ENCODE results near the gene UBLCP1. TPM values are rescaled to one million over a fixed set of nuclear protein-coding genes. Genes with fewer than 3 reads are reported as not detected.

UBLCP1 gene
- total RNA-seq, 1 donor from 2014 or later, result 15.0 TPM

GRCh38 chr5:159319832-159320231, 56.7 kb downstream of the UBLCP1 start:
- DNase-seq (ENCODE audit: extremely low spot score in 2 of 2), result no peak
- intact Hi-C loops (cut with DNase I), result no loop called here
- TF ChIP-seq POLR2AphosphoS5 (IDR thresholded peaks at IDR 0.05; ENCODE audit: insufficient read depth in 1 of 2, low read depth in 1 of 2) (no peak), CTCF (IDR thresholded peaks at IDR 0.05) (no peak), POLR2A (IDR thresholded peaks at IDR 0.05) (no peak)
- Histone ChIP-seq H3K27me3 (no peaks in the 10 kb centered on the region), H3K9me3 (no peaks in the 10 kb centered on the region), H3K4me1 (no peaks in the 10 kb centered on the region), H3K4me3 (no peak overlapping the region), H3K27ac (no peak overlapping the region), H3K36me3 (no peaks in the 10 kb centered on the region)

- Histone ChIP-seq H3K4me1 (no peaks in the 10 kb centered on the region), H3K4me3 (no peak overlapping the region), H3K27ac (no peak overlapping the region), H3K9me3 (no peaks in the 10 kb centered on the region), H3K27me3 (no peaks in the 10 kb centered on the region), H3K36me3 (no peaks in the 10 kb centered on the region)
- intact Hi-C loops (cut with DNase I), result no loop called here
- no peak for TF ChIP-seq POLR2A (IDR thresholded peaks at IDR 0.05)
- no peak for TF ChIP-seq CTCF (IDR thresholded peaks at IDR 0.05)
- no peak for TF ChIP-seq POLR2AphosphoS5 (IDR thresholded peaks at IDR 0.05; ENCODE audit: insufficient read depth in 1 of 2, low read depth in 1 of 2)
- no peak for DNase-seq (ENCODE audit: extremely low spot score in 2 of 2)
Observed at GRCh38 chr5:159322180-159322579, 59.1 kb downstream of the UBLCP1 start.

- Histone ChIP-seq H3K27ac (no peak overlapping the region), H3K27me3 (no peaks in the 10 kb centered on the region), H3K4me3 (no peak overlapping the region), H3K9me3 (no peaks in the 10 kb centered on the region), H3K36me3 (no peaks in the 10 kb centered on the region), H3K4me1 (no peaks in the 10 kb centered on the region)
- TF ChIP-seq CTCF (IDR thresholded peaks at IDR 0.05) (no peak), POLR2AphosphoS5 (IDR thresholded peaks at IDR 0.05; ENCODE audit: insufficient read depth in 1 of 2, low read depth in 1 of 2) (no peak), POLR2A (IDR thresholded peaks at IDR 0.05) (no peak)
- intact Hi-C loops (cut with DNase I), result no loop called here
- DNase-seq (ENCODE audit: extremely low spot score in 2 of 2), result no peak
Observed at GRCh38 chr5:159324102-159324755, 61.1 kb downstream of the UBLCP1 start.

- Histone ChIP-seq H3K4me3 (no peak overlapping the region), H3K9me3 (no peaks in the 10 kb centered on the region), H3K4me1 (no peaks in the 10 kb centered on the region), H3K27me3 (no peaks in the 10 kb centered on the region), H3K36me3 (no peaks in the 10 kb centered on the region), H3K27ac (no peak overlapping the region)
- intact Hi-C loops (cut with DNase I), result no loop called here
- no peak for DNase-seq (ENCODE audit: extremely low spot score in 2 of 2)
- TF ChIP-seq POLR2A (IDR thresholded peaks at IDR 0.05) (no peak), CTCF (IDR thresholded peaks at IDR 0.05) (no peak)
Observed at GRCh38 chr5:159324986-159325385, 61.9 kb downstream of the UBLCP1 start.

- Histone ChIP-seq H3K27ac (no peak within 1 kb of the TSS), H3K9me3 (no peaks in the 10 kb centered on the region), H3K36me3 (no peaks in the 10 kb centered on the region), H3K27me3 (no peaks in the 10 kb centered on the region), H3K4me3 (peak within 1 kb of the TSS; percentile 41 to 56), H3K4me1 (peaks cover 10% of the 10 kb centered on the region)
- no peak for TF ChIP-seq CTCF (IDR thresholded peaks at IDR 0.05)
- no peak for TF ChIP-seq POLR2AphosphoS5 (IDR thresholded peaks at IDR 0.05; ENCODE audit: insufficient read depth in 1 of 2, low read depth in 1 of 2)
- no peak for TF ChIP-seq POLR2A (IDR thresholded peaks at IDR 0.05)
- intact Hi-C loops (cut with DNase I), result no loop called here
- DNase-seq (ENCODE audit: extremely low spot score in 2 of 2), result no peak
Observed at GRCh38 chr5:159330131-159330800, 67.2 kb downstream of the UBLCP1 start, which contains the start of gene IL12B. Gene IL12B (minus strand): TSS chr5:159330487. CDS start chr5:159326782, 3,705 bp downstream.

Data from vagina (tissue), 2 donors.